Body of pancreas (tissue), 4 donors: ENCODE data around the gene ZBTB21. TPM values are rescaled to one million over a fixed set of nuclear protein-coding genes. Genes with fewer than 3 reads are reported as not detected.
A peak's percentile ranks its signal among the peaks of the same experiment; 100 is the strongest.

ENCODE experiments used
- ATAC-seq: fragments of 150-250 bp; one replicate; pipeline ENCODE4 v1.9.1; 2016
- DNase-seq, 4 donors: peaks; one replicate each; pipeline ENCODE4 v3.0.0-alpha.2; 2019
- H3K27ac ChIP-seq, 4 donors: fragments of 200-600 bp; sonication (generic); 1 replicate in 3 of 4; 2 replicates in 1 of 4; pipeline versions ENCODE4 v1.5.1 to v1.6.1; 2016 to 2019; ENCODE audit warnings: mild to moderate bottlenecking in 1 of 4, mixed read lengths in 1 of 4, moderate library complexity in 1 of 4
- H3K27me3 ChIP-seq, 2 donors: fragments of 200-600 bp; sonication (generic); one replicate each; pipeline ENCODE4 v1.6.0; 2016; ENCODE audit warnings: mild to moderate bottlenecking in 1 of 2
- H3K36me3 ChIP-seq, 2 donors: fragments of 200-600 bp; sonication (generic); replicated peaks in 1 of 2; 2 replicates each; pipeline ENCODE4 v1.5.1; 2016; ENCODE audit warnings: low read depth in 2 of 2; ENCODE audit not compliant: insufficient read depth in 1 of 2
- H3K4me1 ChIP-seq: fragments of 200-600 bp; sonication (generic); one replicate; pipeline ENCODE4 v1.6.0; 2016
- H3K4me3 ChIP-seq, 2 donors: fragments of 200-600 bp; sonication (generic); 1 replicate in 1 of 2; 2 replicates in 1 of 2; pipeline ENCODE4 v1.5.1; 2016 to 2019
- H3K9me3 ChIP-seq, 3 donors: fragments of 200-600 bp; sonication (generic); 1 replicate in 2 of 3; 2 replicates in 1 of 3; pipeline ENCODE4 v1.5.1; 2016
- POLR2A ChIP-seq, 3 donors: fragments of 450-650 bp; IDR thresholded peaks; one replicate each; pipeline ENCODE4 v1.6.1; 2016; ENCODE audit warnings: antibody characterized with exemption in 3 of 3, mild to moderate bottlenecking in 2 of 3
- WGBS, 2 donors: methylation state at CpG; one replicate each; pipeline ENCODE4 v1.1.5; 2017; 5-methylcytosine and 5-hydroxymethylcytosine counted together
- intact Hi-C: fragments of 100-400 bp; cut with DNase I; formaldehyde crosslinking; loops from one replicate; pipeline ENCODE4 v1.15.1; 2023
- total RNA-seq, 2 donors: library from RNA; depleted of rRNA; stranded (reverse); fragments of >200 nt; gene quantifications; one replicate each; pipeline ENCODE4 v1.1.0, GENCODE V29; 2016
- TF ChIP-seq, protein P1 (sequence below), 7 experiments: fragments of 450-650 bp in 4 of 7; fragments of 200-600 bp in 3 of 7; sonication (generic) in 3 of 7; IDR thresholded peaks; one replicate each; pipeline ENCODE4 v1.5.1; 2016 to 2019; ENCODE audit warnings: antibody characterized with exemption in 7 of 7

Gene ZBTB21
- total RNA-seq, 2 donors from 2014 or later: 4.2 to 10.2 TPM

DNA sequence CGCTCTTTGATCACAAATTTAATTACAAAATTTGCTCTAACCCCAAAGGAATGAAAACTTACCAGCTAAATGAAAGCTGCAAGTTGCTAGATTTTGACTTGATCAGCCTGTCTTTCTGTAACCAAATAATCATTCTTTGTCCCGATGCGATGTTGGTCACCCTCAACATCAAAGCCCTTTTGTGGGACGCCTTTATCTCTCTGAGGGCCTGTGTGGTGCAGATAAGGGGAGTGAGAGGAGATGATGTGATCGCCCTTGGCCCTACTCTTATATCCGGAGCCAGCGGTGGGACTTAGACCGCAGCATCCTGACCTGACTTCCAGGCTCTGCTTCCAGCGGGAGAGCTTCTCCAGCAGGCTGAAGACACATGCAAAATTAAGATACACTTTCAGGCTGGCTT, 41.6 kb upstream of the ZBTB21 start:
- WGBS, 2 donors: 57 to 67% methylated on average over 9 of the region's 9 CpGs
- no peak overlapping the region for H3K4me3 ChIP-seq
- H3K27ac ChIP-seq: no peak overlapping the region
- H3K27me3 ChIP-seq: no peaks in the 10 kb centered on the region
- no peak for ATAC-seq
- no peaks in the 10 kb centered on the region for H3K9me3 ChIP-seq
- DNase-seq: no peak
- H3K36me3 ChIP-seq: no peaks in the 10 kb centered on the region
- TF ChIP-seq, protein P1, sequence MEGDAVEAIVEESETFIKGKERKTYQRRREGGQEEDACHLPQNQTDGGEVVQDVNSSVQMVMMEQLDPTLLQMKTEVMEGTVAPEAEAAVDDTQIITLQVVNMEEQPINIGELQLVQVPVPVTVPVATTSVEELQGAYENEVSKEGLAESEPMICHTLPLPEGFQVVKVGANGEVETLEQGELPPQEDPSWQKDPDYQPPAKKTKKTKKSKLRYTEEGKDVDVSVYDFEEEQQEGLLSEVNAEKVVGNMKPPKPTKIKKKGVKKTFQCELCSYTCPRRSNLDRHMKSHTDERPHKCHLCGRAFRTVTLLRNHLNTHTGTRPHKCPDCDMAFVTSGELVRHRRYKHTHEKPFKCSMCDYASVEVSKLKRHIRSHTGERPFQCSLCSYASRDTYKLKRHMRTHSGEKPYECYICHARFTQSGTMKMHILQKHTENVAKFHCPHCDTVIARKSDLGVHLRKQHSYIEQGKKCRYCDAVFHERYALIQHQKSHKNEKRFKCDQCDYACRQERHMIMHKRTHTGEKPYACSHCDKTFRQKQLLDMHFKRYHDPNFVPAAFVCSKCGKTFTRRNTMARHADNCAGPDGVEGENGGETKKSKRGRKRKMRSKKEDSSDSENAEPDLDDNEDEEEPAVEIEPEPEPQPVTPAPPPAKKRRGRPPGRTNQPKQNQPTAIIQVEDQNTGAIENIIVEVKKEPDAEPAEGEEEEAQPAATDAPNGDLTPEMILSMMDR (IDR thresholded peaks at IDR 0.05): no peak
- no peak for TF ChIP-seq POLR2A (IDR thresholded peaks at IDR 0.05)
- H3K4me1 ChIP-seq: peaks cover 12% of the 10 kb centered on the region
- intact Hi-C loops: no loop called here

DNA sequence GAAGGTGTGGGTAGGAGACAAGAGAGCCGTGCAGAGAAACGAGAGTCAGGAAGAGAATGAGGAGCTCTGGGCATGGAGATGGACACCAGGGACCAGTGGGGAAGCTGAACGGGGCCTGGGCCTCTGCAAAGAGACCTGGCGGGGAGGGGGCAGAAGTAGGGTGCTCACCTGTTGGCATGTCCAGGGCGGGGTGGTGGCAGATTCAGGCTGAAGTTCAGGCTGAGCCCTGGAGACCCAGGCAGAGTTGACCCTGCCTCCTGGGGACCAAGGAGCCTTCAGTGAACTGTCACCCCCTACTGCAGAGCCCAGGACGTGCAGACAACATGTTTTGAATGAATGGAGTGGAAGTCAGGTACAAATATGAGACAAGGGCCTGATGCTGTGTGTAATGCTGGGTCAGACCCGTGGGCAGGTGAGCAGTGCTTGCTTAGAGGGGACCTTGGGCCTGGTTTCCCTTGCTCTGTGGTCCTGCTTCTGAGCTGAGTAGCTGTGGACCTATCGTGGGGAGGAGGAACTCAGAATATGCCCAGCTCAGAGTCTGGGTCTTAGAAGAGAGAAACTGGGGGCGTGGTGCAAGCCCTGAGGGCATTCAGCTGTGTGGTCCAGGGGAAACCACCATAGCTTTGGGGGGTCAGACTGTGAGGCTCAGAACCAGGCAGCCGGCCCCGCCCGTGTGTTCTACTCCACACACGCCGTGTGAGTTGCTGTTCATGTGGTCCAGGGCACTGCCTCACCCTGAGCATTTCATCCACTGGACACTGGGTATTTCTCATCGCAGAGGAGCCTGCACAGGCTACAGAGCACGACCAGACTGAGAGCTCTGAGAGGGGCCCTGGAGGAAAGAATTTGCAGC, 39.6 kb upstream of the ZBTB21 start:
- peaks cover 4% of the 10 kb centered on the region for H3K4me1 ChIP-seq
- no peaks in the 10 kb centered on the region for H3K36me3 ChIP-seq
- H3K9me3 ChIP-seq: no peaks in the 10 kb centered on the region
- TF ChIP-seq, protein P1 (IDR thresholded peaks at IDR 0.05): no peak
- no peak for TF ChIP-seq POLR2A (IDR thresholded peaks at IDR 0.05)
- H3K27me3 ChIP-seq: no peaks in the 10 kb centered on the region
- intact Hi-C loops: no loop called here
- DNase-seq (no peak), ATAC-seq (no peak)
- WGBS, 2 donors: 83 to 86% methylated on average over 14 to 16 of the region's 16 CpGs
- no peak overlapping the region for H3K4me3 ChIP-seq
- no peak overlapping the region for H3K27ac ChIP-seq

DNA sequence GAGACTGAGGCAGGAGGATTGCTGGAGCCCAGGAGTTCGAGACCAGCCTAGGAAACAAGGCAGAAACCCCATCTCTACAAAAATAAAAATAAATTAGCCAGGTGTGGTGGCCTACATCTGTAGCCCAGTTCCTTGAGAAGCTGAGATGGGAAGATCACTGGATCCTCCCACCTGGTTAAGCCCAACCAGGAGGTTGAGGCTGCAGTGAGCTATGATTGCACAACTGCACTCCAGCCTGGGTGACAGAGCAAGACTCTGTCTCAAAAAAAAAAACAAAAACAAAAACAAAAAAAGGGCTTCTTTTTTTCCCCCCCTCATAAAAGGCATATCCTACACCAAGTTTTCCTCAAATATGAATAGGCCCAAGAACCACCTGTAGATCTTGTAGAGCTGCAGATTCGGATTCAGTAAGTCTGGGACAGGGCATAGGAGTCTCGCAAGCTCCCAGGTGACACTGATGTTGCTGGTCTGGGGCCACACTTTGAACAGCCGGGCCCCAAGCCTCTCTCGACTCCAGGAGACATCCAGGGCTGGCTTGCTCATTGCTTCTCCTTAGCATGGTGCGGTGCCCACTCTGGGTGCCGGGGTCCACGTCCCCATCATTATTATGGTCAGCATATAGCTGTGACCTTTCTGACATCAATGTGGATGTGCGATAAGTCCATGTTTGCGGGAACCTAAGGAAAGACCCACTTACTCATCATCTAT, 38.9 kb upstream of the ZBTB21 start:
- no peak for DNase-seq
- Histone ChIP-seq H3K4me3 (no peak overlapping the region), H3K27me3 (no peaks in the 10 kb centered on the region), H3K36me3 (no peaks in the 10 kb centered on the region), H3K27ac (peak overlapping the region in 1 of 4 donors; percentile 16), H3K4me1 (peaks cover 4% of the 10 kb centered on the region), H3K9me3 (no peaks in the 10 kb centered on the region)
- TF ChIP-seq POLR2A (IDR thresholded peaks at IDR 0.05): no peak
- TF ChIP-seq, protein P1 (IDR thresholded peaks at IDR 0.05): no peak
- intact Hi-C loops: no loop called here
- ATAC-seq: no peak
- WGBS, 2 donors: 83 to 91% methylated on average over 9 of the region's 10 CpGs

DNA sequence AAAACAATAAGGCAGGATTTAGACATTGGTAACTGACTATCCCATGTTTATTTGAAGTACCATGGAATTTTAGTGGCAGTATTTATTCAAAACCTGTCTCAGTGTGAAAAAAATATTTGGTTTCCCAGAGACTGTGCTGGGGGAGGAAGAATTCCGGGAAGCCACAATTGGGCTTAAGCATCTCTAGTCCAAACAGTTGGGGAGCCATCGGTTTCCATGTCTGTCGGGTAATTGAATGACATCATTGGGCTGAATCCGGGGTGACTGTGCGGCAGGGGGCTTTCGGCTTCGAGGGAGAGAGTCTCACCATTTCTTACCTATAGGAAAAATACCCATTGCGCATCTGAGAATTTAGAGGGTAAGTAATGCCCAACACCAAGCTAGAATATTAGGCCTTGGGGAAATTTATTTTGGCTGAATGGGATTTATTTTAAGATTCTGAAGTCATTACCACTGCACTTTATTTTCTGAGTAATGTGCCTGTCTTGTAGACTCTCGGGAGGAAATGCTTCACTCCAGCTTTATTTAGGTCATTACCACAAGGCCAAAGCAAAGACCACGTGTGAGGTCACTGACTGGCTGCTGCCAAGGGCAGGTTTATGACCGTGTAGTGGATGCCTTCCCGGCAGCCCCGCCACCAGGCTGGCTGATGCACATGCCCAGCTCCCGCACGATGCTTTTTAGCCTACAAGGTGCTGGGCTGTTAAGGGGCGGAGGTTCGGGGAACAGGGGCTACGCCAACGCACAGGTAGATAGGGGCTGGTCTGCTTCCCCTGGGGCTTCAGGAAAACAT, 37.9 kb upstream of the ZBTB21 start:
- ATAC-seq (peak; percentile 83), DNase-seq (peak; percentile 32 to 63 (median 59))
- intact Hi-C loops: no loop called here
- Histone ChIP-seq H3K27me3 (no peaks in the 10 kb centered on the region), H3K4me3 (no peak overlapping the region), H3K9me3 (no peaks in the 10 kb centered on the region), H3K27ac (peak overlapping the region in 3 of 4 donors; percentile 14 to 16 (median 15)), H3K4me1 (peaks cover 4% of the 10 kb centered on the region), H3K36me3 (no peaks in the 10 kb centered on the region)
- no peak for TF ChIP-seq POLR2A (IDR thresholded peaks at IDR 0.05)
- TF ChIP-seq, protein P1 (IDR thresholded peaks at IDR 0.05): no peak
- 65 to 76% methylated on average over 19 of the region's 19 CpGs for WGBS, 2 donors
